Duodenal mucosa (tissue), 2 donors: ENCODE data around the gene QSOX1.
A peak's percentile ranks its signal among the peaks of the same experiment; 100 is the strongest.

Experiments used
- H3K27ac ChIP-seq: one replicate; pipeline ENCODE4 v1.7.0; 2013; ENCODE audit warnings: low read depth, low read length
- H3K27me3 ChIP-seq, 2 donors: one replicate each; pipeline ENCODE4 v1.7.0; 2013; ENCODE audit warnings: low read length in 2 of 2, control low read depth in 1 of 2; ENCODE audit not compliant: insufficient read depth in 2 of 2, control insufficient read depth in 1 of 2
- H3K36me3 ChIP-seq, 2 donors: one replicate each; pipeline ENCODE4 v1.7.0; 2013; ENCODE audit warnings: low read length in 2 of 2, control low read depth in 1 of 2; ENCODE audit not compliant: insufficient read depth in 2 of 2, control insufficient read depth in 1 of 2
- H3K4me1 ChIP-seq, 2 donors: one replicate each; pipeline ENCODE4 v1.7.0; 2013; ENCODE audit warnings: low read length in 2 of 2, control low read depth in 1 of 2; ENCODE audit not compliant: insufficient read depth in 2 of 2, control insufficient read depth in 1 of 2
- H3K4me3 ChIP-seq, 2 donors: one replicate each; pipeline ENCODE4 v1.7.0; 2013; ENCODE audit warnings: low read length in 2 of 2, low read depth in 1 of 2
- H3K9ac ChIP-seq, 2 donors: one replicate each; pipeline ENCODE4 v1.7.0; 2013; ENCODE audit warnings: low read length in 2 of 2, low read depth in 1 of 2
- H3K9me3 ChIP-seq, 2 donors: one replicate each; pipeline ENCODE4 v1.7.0; 2013; ENCODE audit warnings: low read length in 2 of 2, control low read depth in 1 of 2; ENCODE audit not compliant: control insufficient read depth in 1 of 2

The QSOX1 gene

GRCh38 chr1:180168786-180169639, 14.3 kb downstream of the QSOX1 start:
- Histone ChIP-seq H3K27me3 (no peaks in the 10 kb centered on the region), H3K27ac (peak overlapping the region; percentile 37), H3K36me3 (peaks cover 0 to 5% of the 10 kb centered on the region in 2 donors), H3K4me3 (no peak overlapping the region), H3K9me3 (no peaks in the 10 kb centered on the region), H3K9ac (peak overlapping the region in 1 of 2 donors; percentile 33), H3K4me1 (peaks cover 54 to 71% of the 10 kb centered on the region in 2 donors)

DNA sequence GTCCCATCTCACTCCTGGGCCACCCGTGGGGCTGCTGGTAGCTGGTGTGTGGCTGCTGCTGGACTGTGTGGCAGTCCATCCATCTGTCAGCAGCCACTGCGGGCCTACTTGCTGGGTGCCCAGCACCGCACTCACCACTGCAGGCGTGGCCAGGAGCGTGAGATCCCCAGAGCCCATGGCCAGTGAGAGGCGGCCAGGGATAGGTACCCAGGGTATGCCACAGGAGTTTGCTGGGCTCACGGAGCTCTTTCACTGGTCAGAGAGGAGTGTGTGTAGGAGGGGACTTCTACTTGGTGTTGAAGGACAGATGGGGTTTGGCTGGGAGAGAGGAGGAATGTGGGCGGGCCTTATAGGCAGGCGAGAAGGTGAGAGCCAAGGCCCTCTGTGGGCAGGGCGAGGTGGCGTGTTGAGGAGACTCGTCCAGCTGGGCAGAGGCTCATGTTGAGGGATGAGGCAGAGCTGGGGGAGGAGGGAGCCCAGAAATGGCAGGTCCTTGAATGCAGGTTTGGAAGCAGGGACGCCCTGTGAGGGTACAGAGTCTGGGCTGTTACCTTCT, 15.0 kb downstream of the QSOX1 start:
- H3K9ac ChIP-seq = no peak overlapping the region
- no peaks in the 10 kb centered on the region for H3K27me3 ChIP-seq
- no peaks in the 10 kb centered on the region for H3K9me3 ChIP-seq
- H3K4me3 ChIP-seq = peak overlapping the region in 1 of 2 donors; percentile 2
- peaks cover 58 to 66% of the 10 kb centered on the region in 2 donors for H3K4me1 ChIP-seq
- H3K27ac ChIP-seq = no peak overlapping the region
- H3K36me3 ChIP-seq = peaks cover 0 to 5% of the 10 kb centered on the region in 2 donors

DNA sequence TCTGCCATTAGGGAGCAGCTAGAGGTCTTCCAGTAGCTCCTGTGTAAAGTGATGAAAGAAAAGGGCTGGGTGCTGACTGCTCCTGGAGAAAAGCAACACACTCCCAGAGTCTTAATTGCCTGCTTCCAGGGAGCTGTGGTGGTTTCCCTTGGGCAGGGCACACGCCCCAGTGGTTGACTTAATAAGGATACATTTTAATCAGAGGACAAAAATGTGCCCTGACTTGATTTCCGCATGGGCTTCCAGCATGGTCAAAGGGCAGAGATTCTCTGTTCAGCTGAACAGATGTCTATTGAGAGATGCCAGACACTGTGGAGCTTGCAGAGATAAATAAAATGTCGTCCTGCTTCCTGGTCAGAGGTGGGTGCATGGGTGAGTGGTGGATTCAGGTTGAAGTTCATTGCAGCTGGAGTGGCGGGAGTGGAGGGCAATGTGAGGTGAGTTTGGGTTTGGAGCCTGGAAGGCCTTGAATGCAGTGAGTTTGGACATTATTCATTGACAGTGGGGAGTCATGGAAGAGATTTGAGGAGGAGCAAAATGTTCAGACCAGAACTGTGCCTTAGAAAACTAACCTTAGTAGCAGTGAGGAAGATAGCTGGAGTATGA, 16.0 kb downstream of the QSOX1 start:
- peaks cover 0 to 5% of the 10 kb centered on the region in 2 donors for H3K36me3 ChIP-seq
- no peak overlapping the region for H3K9ac ChIP-seq
- no peak overlapping the region for H3K4me3 ChIP-seq
- no peaks in the 10 kb centered on the region for H3K27me3 ChIP-seq
- H3K27ac ChIP-seq = no peak overlapping the region
- H3K4me1 ChIP-seq = peaks cover 53 to 65% of the 10 kb centered on the region in 2 donors
- H3K9me3 ChIP-seq = no peaks in the 10 kb centered on the region

DNA sequence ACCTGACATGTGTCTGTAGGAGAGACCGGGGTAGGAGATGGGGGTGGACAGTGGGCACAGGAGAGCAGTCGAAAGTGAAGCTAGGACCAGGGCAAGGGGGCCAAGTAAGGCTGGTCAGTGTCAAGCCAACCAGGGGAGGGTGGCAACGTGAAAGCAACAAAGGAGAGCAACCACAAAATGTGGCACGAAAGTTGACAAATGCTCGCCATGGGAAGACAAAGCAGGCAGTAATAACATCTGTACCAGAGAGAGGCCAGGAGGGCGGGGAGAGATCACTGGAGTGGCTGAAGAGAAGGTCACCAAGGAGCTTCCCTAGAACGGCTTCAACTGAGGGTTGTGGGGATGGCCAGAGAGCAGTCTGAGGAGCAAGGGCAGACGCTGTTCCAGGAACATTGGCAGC, 17.0 kb downstream of the QSOX1 start:
- no peaks in the 10 kb centered on the region for H3K27me3 ChIP-seq
- no peak overlapping the region for H3K4me3 ChIP-seq
- no peaks in the 10 kb centered on the region for H3K9me3 ChIP-seq
- H3K4me1 ChIP-seq = peaks cover 49 to 54% of the 10 kb centered on the region in 2 donors
- H3K27ac ChIP-seq = no peak overlapping the region
- peaks cover 0 to 6% of the 10 kb centered on the region in 2 donors for H3K36me3 ChIP-seq
- no peak overlapping the region for H3K9ac ChIP-seq

- peaks cover 32 to 38% of the 10 kb centered on the region in 2 donors for H3K4me1 ChIP-seq
- H3K9ac ChIP-seq = peak overlapping the region in 1 of 2 donors; percentile 32
- peaks cover 2 to 8% of the 10 kb centered on the region in 2 donors for H3K36me3 ChIP-seq
- no peak overlapping the region for H3K4me3 ChIP-seq
- H3K27me3 ChIP-seq = no peaks in the 10 kb centered on the region
- no peak overlapping the region for H3K27ac ChIP-seq
- no peaks in the 10 kb centered on the region for H3K9me3 ChIP-seq
These were observed 18.8 kb downstream of the QSOX1 start for GRCh38 chr1:180173451-180173850.

DNA sequence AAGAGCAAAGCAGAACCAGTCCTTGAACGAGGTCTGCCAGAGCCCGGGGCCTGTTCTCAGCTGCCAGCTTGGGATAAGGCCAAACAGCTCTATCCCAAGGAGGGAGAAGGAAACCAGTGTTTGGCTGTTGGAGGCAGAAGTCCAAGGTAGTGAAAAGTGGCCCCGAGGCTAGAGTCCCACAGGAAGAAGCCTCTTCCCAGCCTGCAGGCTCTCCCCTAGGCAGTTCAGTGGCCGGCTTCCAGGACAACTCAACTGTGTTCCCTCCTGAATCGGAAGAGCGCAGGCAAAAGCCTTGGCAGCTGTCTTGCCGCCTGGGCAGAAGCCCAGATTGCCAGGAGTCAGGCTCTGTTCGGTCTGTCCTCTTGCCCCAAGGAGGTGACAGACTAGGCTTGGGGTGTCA, 19.3 kb downstream of the QSOX1 start:
- Histone ChIP-seq H3K9ac (peak overlapping the region in 1 of 2 donors; percentile 32), H3K4me3 (no peak overlapping the region), H3K27ac (no peak overlapping the region)

DNA sequence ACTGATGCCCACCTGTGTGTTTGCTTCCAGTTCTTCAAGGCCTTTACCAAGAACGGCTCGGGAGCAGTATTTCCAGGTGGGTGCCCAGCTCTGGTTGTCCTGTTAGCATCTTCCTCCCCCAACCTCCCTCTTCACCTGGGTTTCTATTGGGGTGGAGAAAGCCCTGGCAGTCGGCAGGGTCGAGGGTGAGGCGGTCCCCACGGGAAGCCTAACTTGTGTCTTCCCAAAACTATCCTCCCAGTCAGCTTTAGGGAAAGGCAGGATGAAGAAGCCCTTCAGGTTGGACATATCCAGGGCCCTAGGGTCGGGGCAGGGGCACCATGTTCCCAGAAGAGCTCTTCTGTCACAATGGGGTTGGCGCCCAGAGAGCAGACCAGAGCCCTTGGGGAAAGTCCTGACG, 20.6 kb downstream of the QSOX1 start:
- no peak overlapping the region for H3K27ac ChIP-seq

More for the DNA sequence above, 19.3 kb downstream of the QSOX1 start:
- Histone ChIP-seq H3K27me3 (no peaks in the 10 kb centered on the region), H3K9me3 (no peaks in the 10 kb centered on the region), H3K36me3 (peaks cover 2 to 8% of the 10 kb centered on the region in 2 donors), H3K4me1 (peaks cover 27 to 33% of the 10 kb centered on the region in 2 donors)

DNA sequence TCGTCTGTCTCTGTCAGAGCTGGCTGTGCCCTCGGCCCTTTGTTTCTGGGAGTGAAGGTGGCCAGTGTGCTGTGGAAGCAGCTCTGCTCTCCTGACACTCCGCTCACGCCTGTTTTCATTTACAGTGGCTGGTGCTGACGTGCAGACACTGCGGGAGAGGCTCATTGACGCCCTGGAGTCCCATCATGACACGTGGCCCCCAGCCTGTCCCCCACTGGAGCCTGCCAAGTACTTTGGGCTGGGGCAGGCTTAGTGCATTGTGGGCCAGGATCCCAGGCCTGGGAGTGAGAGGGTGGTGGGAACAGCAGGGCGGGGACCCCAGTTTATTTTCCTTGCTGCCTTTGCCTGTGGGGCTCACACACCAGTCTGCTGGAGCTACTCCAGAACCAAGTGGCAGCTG, 21.1 kb downstream of the QSOX1 start:
- Histone ChIP-seq H3K36me3 (peaks cover 6 to 17% of the 10 kb centered on the region in 2 donors), H3K9ac (no peak overlapping the region), H3K9me3 (no peaks in the 10 kb centered on the region), H3K4me3 (no peak overlapping the region), H3K27ac (no peak overlapping the region), H3K4me1 (peaks cover 11 to 15% of the 10 kb centered on the region in 2 donors), H3K27me3 (no peaks in the 10 kb centered on the region)

More for the DNA sequence above, 20.6 kb downstream of the QSOX1 start:
- peaks cover 13 to 20% of the 10 kb centered on the region in 2 donors for H3K4me1 ChIP-seq
- H3K9me3 ChIP-seq = no peaks in the 10 kb centered on the region
- H3K27me3 ChIP-seq = no peaks in the 10 kb centered on the region
- H3K9ac ChIP-seq = no peak overlapping the region
- H3K4me3 ChIP-seq = no peak overlapping the region
- H3K36me3 ChIP-seq = peaks cover 6 to 17% of the 10 kb centered on the region in 2 donors

DNA sequence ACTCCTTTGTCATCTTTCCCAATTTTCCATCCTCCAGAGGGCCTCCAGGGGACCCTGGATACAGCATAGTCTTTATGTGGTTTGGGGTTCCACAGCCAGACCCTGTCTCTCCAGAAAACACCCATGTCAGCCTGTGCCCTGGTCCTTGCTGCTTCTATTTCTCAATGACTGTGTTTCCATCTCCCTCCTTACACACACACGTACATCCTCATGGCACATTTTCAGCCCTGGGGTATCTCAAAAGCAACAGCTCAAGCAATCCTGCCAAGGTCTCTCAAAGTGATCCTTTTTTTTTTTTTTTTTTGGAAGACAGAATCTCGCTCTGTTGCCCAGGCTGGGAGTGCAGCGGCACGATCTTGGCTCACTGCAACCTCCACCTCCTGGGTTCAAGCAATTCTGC, 22.3 kb downstream of the QSOX1 start:
- H3K4me1 ChIP-seq = peaks cover 7 to 11% of the 10 kb centered on the region in 2 donors
- H3K9me3 ChIP-seq = no peaks in the 10 kb centered on the region
- no peak overlapping the region for H3K27ac ChIP-seq
- no peak overlapping the region for H3K9ac ChIP-seq
- H3K36me3 ChIP-seq = peaks cover 10 to 20% of the 10 kb centered on the region in 2 donors
- no peak overlapping the region for H3K4me3 ChIP-seq
- no peaks in the 10 kb centered on the region for H3K27me3 ChIP-seq

GRCh38 chr1:180177931-180178330, 23.3 kb downstream of the QSOX1 start:
- Histone ChIP-seq H3K27ac (no peak overlapping the region), H3K9me3 (no peaks in the 10 kb centered on the region), H3K9ac (no peak overlapping the region), H3K27me3 (no peaks in the 10 kb centered on the region), H3K4me1 (peaks cover 7 to 11% of the 10 kb centered on the region in 2 donors), H3K4me3 (no peak overlapping the region), H3K36me3 (peaks cover 18 to 30% of the 10 kb centered on the region in 2 donors)
